ENCODE measurements around the gene SNAP91.

DNA sequence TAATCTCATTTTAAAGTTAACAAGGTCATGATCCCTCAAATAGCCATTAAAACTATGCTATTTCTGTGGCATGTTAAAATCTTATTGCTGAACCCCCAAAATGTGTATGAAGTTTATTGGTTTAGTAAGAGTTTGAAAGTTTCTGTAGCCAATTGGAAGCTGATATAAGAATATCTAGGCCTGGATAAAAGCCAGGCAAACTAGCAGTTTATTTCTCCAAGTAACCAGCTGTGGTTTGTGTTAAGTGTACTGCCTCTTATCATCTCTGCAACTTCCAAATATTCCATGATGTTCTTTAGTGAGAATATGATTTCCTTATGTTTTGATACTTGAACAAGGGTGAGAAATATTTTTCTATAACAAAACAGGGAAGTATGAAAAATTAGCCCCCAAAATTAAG is 119.8 kb downstream of the SNAP91 start:
- TF ChIP-seq, protein P1, sequence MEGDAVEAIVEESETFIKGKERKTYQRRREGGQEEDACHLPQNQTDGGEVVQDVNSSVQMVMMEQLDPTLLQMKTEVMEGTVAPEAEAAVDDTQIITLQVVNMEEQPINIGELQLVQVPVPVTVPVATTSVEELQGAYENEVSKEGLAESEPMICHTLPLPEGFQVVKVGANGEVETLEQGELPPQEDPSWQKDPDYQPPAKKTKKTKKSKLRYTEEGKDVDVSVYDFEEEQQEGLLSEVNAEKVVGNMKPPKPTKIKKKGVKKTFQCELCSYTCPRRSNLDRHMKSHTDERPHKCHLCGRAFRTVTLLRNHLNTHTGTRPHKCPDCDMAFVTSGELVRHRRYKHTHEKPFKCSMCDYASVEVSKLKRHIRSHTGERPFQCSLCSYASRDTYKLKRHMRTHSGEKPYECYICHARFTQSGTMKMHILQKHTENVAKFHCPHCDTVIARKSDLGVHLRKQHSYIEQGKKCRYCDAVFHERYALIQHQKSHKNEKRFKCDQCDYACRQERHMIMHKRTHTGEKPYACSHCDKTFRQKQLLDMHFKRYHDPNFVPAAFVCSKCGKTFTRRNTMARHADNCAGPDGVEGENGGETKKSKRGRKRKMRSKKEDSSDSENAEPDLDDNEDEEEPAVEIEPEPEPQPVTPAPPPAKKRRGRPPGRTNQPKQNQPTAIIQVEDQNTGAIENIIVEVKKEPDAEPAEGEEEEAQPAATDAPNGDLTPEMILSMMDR (IDR thresholded peaks at IDR 0.05), result no peak
- no peak for TF ChIP-seq POLR2A (IDR thresholded peaks at IDR 0.05)
